ENCODE results near the gene ETNPPL.

ETNPPL gene

DNA sequence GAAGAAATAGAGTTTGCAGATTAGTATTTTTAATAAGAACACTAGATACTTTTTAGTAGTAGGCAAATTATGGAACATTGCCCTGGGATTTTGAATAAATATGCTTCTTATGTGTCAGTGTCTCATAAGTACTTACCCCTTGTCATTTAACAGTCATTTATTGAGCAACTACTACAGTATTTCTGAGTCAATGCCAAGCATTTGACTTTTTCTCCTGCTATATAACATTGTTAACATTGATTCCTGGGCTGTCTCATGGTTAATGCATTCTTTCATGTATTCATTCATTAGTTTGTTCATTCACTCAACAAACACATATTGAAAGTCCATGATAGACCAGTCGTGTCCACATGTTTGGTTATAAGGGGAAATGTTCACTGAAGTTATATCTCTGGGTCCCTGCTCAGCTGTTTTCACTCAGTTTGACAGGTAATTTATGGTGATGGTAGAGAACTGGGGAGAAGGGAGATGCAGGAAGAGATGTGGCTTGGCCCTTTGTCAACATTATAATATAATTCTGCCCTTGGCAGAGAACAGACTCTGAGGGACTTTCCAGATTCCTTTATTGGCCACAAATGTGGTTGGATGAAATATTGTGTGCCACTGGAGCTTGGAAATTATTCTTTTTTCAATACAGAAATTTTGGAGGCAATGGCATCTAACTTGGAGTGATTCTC is 62.6 kb downstream of the ETNPPL start:
- Histone ChIP-seq H3K36me3 (no peaks in the 10 kb centered on the region), H3K4me1 (peaks cover 0 to 6% (median 0%) of the 10 kb centered on the region in 4 donors), H3K27ac (no peak overlapping the region), H3K9me3 (no peaks in the 10 kb centered on the region), H3K4me3 (no peak overlapping the region), H3K27me3 (no peaks in the 10 kb centered on the region)
- intact Hi-C loops (cut with DNase I; ENCODE audit: low total_unique reads), result no loop called here
- DNase-seq, result no peak
- TF ChIP-seq, protein P1, sequence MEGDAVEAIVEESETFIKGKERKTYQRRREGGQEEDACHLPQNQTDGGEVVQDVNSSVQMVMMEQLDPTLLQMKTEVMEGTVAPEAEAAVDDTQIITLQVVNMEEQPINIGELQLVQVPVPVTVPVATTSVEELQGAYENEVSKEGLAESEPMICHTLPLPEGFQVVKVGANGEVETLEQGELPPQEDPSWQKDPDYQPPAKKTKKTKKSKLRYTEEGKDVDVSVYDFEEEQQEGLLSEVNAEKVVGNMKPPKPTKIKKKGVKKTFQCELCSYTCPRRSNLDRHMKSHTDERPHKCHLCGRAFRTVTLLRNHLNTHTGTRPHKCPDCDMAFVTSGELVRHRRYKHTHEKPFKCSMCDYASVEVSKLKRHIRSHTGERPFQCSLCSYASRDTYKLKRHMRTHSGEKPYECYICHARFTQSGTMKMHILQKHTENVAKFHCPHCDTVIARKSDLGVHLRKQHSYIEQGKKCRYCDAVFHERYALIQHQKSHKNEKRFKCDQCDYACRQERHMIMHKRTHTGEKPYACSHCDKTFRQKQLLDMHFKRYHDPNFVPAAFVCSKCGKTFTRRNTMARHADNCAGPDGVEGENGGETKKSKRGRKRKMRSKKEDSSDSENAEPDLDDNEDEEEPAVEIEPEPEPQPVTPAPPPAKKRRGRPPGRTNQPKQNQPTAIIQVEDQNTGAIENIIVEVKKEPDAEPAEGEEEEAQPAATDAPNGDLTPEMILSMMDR (IDR thresholded peaks at IDR 0.05), result no peak

- Histone ChIP-seq H3K27ac (no peak overlapping the region), H3K9me3 (no peaks in the 10 kb centered on the region), H3K27me3 (no peaks in the 10 kb centered on the region), H3K4me3 (no peak overlapping the region), H3K36me3 (no peaks in the 10 kb centered on the region), H3K4me1 (peaks cover 0 to 6% (median 0%) of the 10 kb centered on the region in 4 donors)
- TF ChIP-seq, protein P1 (IDR thresholded peaks at IDR 0.05), result no peak
- intact Hi-C loops (cut with DNase I; ENCODE audit: low total_unique reads), result no loop called here
- DNase-seq, result no peak
Observed at GRCh38 chr4:108696160-108696559, 66.7 kb downstream of the ETNPPL start.

GRCh38 chr4:108695062-108695461 is 67.8 kb downstream of the ETNPPL start:
- intact Hi-C loops (cut with DNase I; ENCODE audit: low total_unique reads), result no loop called here
- H3K27me3 ChIP-seq, result no peaks in the 10 kb centered on the region
- TF ChIP-seq, protein P1 (IDR thresholded peaks at IDR 0.05), result no peak

GRCh38 chr4:108694423-108694822 is 68.4 kb downstream of the ETNPPL start:
- DNase-seq, result no peak
- intact Hi-C loops (cut with DNase I; ENCODE audit: low total_unique reads), result no loop called here
- H3K36me3 ChIP-seq, result no peaks in the 10 kb centered on the region
- no peak overlapping the region for H3K4me3 ChIP-seq
- H3K27ac ChIP-seq, result no peak overlapping the region
- TF ChIP-seq, protein P1 (IDR thresholded peaks at IDR 0.05), result no peak
- H3K27me3 ChIP-seq, result no peaks in the 10 kb centered on the region
- H3K4me1 ChIP-seq, result no peaks in the 10 kb centered on the region
- H3K9me3 ChIP-seq, result no peaks in the 10 kb centered on the region

More at GRCh38 chr4:108695062-108695461, 67.8 kb downstream of the ETNPPL start:
- DNase-seq, result no peak
- H3K4me1 ChIP-seq, result no peaks in the 10 kb centered on the region
- H3K36me3 ChIP-seq, result no peaks in the 10 kb centered on the region
- no peak overlapping the region for H3K27ac ChIP-seq
- H3K9me3 ChIP-seq, result no peaks in the 10 kb centered on the region
- H3K4me3 ChIP-seq, result no peak overlapping the region

DNA sequence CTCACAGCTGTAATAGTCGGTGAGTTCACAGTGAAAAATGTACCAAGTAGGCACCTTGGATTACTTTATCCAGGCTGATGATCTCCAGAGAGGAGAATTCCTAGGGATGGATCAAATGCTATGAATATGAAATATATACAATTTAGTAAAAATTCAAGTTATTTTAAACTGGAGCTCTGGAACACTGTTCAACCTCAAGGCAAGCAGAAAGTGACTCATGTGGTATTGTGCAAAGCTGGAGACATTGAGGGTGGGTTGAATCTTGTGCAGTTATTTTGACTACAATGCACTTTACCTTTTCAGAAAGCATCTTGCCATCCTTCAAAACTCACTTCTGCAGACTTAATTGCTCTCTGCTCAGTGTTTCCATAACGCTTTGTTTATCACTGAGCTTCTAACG is 69.0 kb downstream of the ETNPPL start:
- DNase-seq, result no peak
- Histone ChIP-seq H3K27ac (no peak overlapping the region), H3K4me1 (no peaks in the 10 kb centered on the region), H3K27me3 (no peaks in the 10 kb centered on the region), H3K9me3 (no peaks in the 10 kb centered on the region), H3K36me3 (no peaks in the 10 kb centered on the region), H3K4me3 (no peak overlapping the region)
- intact Hi-C loops (cut with DNase I; ENCODE audit: low total_unique reads), result no loop called here
- TF ChIP-seq, protein P1 (IDR thresholded peaks at IDR 0.05), result no peak
